Neural cell (in vitro differentiated cells): Measurements from ENCODE around the gene MLLT1.

Source experiments
- CTCF ChIP-seq: fragments of 450-650 bp; IDR thresholded peaks from 2 replicates; pipeline ENCODE4 v1.5.1; 2014; ENCODE audit warnings: antibody characterized with exemption, mild to moderate bottlenecking, moderate library complexity; ENCODE audit not compliant: poor library complexity, severe bottlenecking
- EP300 ChIP-seq: fragments of 450-650 bp; conservative IDR thresholded peaks from 2 replicates; pipeline ENCODE4 v1.6.1; 2014; ENCODE audit warnings: antibody characterized with exemption, mild to moderate bottlenecking, moderate library complexity; ENCODE audit not compliant: poor library complexity, severe bottlenecking
- EZH2 ChIP-seq: fragments of 200-600, 300-800 bp; shearing (Covaris generic), sonication (generic); IDR thresholded peaks from 2 replicates; pipeline ENCODE4 v1.6.1; 2014; ENCODE audit warnings: antibody characterized with exemption, low read length, borderline replicate concordance, mild to moderate bottlenecking; ENCODE audit not compliant: insufficient read depth, poor library complexity, severe bottlenecking
- MXI1 ChIP-seq: fragments of 450-650 bp; conservative IDR thresholded peaks from 2 replicates; pipeline ENCODE4 v1.6.1; 2014; ENCODE audit warnings: antibody characterized with exemption, mild to moderate bottlenecking; ENCODE audit not compliant: poor library complexity, severe bottlenecking
- RAD21 ChIP-seq: fragments of 450-650 bp; conservative IDR thresholded peaks from 2 replicates; pipeline ENCODE4 v1.6.1; 2014; ENCODE audit warnings: antibody characterized with exemption, mild to moderate bottlenecking, moderate library complexity
- REST ChIP-seq: IDR thresholded peaks from 2 replicates; pipeline ENCODE4 v1.6.1; 2012; ENCODE audit warnings: borderline replicate concordance
- TAF1 ChIP-seq: IDR thresholded peaks from 2 replicates; pipeline ENCODE4 v1.6.1; 2012; ENCODE audit warnings: low read depth

- no peak for TF ChIP-seq CTCF
- TF ChIP-seq EP300 = no peak
- no peak for TF ChIP-seq EZH2
- no peak for TF ChIP-seq MXI1
- no peak for TF ChIP-seq TAF1
- TF ChIP-seq RAD21 = no peak
- TF ChIP-seq REST = no peak
Measured at GRCh38 chr19:6235031-6235951, 44.5 kb downstream of the MLLT1 start.
